Liver (tissue), 9 donors: Measurements from ENCODE around the gene DNASE2. TPM values are rescaled to one million over a fixed set of nuclear protein-coding genes. Genes with fewer than 3 reads are reported as not detected.
"Not testable (repeated sequence)": the region's sequence is repeated elsewhere in the genome, so short reads cannot be mapped to it uniquely, and the experiment has no call there.

Source experiments
- DNase-seq: peaks from one replicate; pipeline ENCODE4 v3.0.0-alpha.2; 2017; ENCODE audit warnings: low spot score
- H3K27ac ChIP-seq, 2 donors: one replicate each; pipeline ENCODE4 v1.7.0; 2013; ENCODE audit warnings: inconsistent platforms in 2 of 2, low read length in 2 of 2, control low read depth in 1 of 2, low read depth in 1 of 2, mild to moderate bottlenecking in 1 of 2
- H3K27me3 ChIP-seq, 4 donors: one replicate each; pipeline versions ENCODE4 v1.6.1 to v1.7.0; 2013; ENCODE audit warnings: low read length in 3 of 4, inconsistent platforms in 1 of 4, mild to moderate bottlenecking in 1 of 4, moderate library complexity in 1 of 4; ENCODE audit not compliant: control insufficient read depth in 4 of 4, insufficient read depth in 4 of 4
- H3K36me3 ChIP-seq, 4 donors: one replicate each; pipeline versions ENCODE4 v1.6.1 to v1.7.0; 2013; ENCODE audit warnings: low read length in 3 of 4, mild to moderate bottlenecking in 3 of 4, low read depth in 1 of 4, moderate library complexity in 1 of 4; ENCODE audit not compliant: control insufficient read depth in 4 of 4, insufficient read depth in 3 of 4
- H3K4me1 ChIP-seq, 4 donors: one replicate each; pipeline versions ENCODE4 v1.6.1 to v1.7.0; 2013; ENCODE audit warnings: low read length in 3 of 4, mild to moderate bottlenecking in 3 of 4, moderate library complexity in 1 of 4; ENCODE audit not compliant: control insufficient read depth in 4 of 4, insufficient read depth in 4 of 4
- H3K4me3 ChIP-seq, 3 donors: one replicate each; pipeline versions ENCODE4 v1.6.1 to v1.7.0; 2013; ENCODE audit warnings: low read length in 3 of 3, control low read depth in 1 of 3, low read depth in 1 of 3, mild to moderate bottlenecking in 1 of 3
- H3K9ac ChIP-seq, 2 donors: one replicate each; pipeline ENCODE4 v1.7.0; 2013; ENCODE audit warnings: low read length in 2 of 2, mild to moderate bottlenecking in 2 of 2, moderate library complexity in 2 of 2, control low read depth in 1 of 2, low read depth in 1 of 2
- H3K9me3 ChIP-seq, 4 donors: one replicate each; pipeline versions ENCODE4 v1.6.1 to v1.7.0; 2013; ENCODE audit warnings: low read length in 3 of 4; ENCODE audit not compliant: control insufficient read depth in 4 of 4
- EGR1 ChIP-seq, 2 donors: IDR thresholded peaks; 2 replicates each; pipeline ENCODE4 v1.6.1; 2016 to 2018; ENCODE audit warnings: antibody characterized with exemption in 2 of 2, low read depth in 2 of 2
- FOXA2 ChIP-seq: IDR thresholded peaks from 2 replicates; pipeline ENCODE4 v1.6.1; 2016; ENCODE audit warnings: antibody characterized with exemption
- GABPA ChIP-seq, 2 donors: IDR thresholded peaks in 1 of 2; conservative IDR thresholded peaks in 1 of 2; 2 replicates each; pipeline ENCODE4 v1.6.1; 2016; ENCODE audit warnings: antibody characterized with exemption in 2 of 2, mild to moderate bottlenecking in 1 of 2, moderate library complexity in 1 of 2
- HNF4A ChIP-seq, 2 donors: conservative IDR thresholded peaks; 2 replicates each; pipeline ENCODE4 v1.6.1; 2016; ENCODE audit warnings: antibody characterized with exemption in 2 of 2, mild to moderate bottlenecking in 2 of 2
- HNF4G ChIP-seq: IDR thresholded peaks from 2 replicates; pipeline ENCODE4 v1.6.1; 2016; ENCODE audit warnings: antibody characterized with exemption
- JUND ChIP-seq, 2 donors: IDR thresholded peaks; 2 replicates each; pipeline ENCODE4 v1.6.1; 2016; ENCODE audit warnings: antibody characterized with exemption in 2 of 2
- MAX ChIP-seq: IDR thresholded peaks from 2 replicates; pipeline ENCODE4 v1.6.1; 2016; ENCODE audit warnings: antibody characterized with exemption
- NR2F2 ChIP-seq: IDR thresholded peaks from 2 replicates; pipeline ENCODE4 v1.6.1; 2016; ENCODE audit warnings: antibody characterized with exemption
- RAD21 ChIP-seq, 2 donors: IDR thresholded peaks; 2 replicates each; pipeline ENCODE4 v1.6.1; 2016; ENCODE audit warnings: antibody characterized with exemption in 2 of 2, mild to moderate bottlenecking in 2 of 2
- REST ChIP-seq: IDR thresholded peaks from 2 replicates; pipeline ENCODE4 v1.6.1; 2016; ENCODE audit warnings: antibody characterized with exemption, mild to moderate bottlenecking
- RXRA ChIP-seq, 2 donors: IDR thresholded peaks; 2 replicates each; pipeline ENCODE4 v1.6.1; 2017 to 2018; ENCODE audit warnings: antibody characterized with exemption in 2 of 2, mild to moderate bottlenecking in 1 of 2
- SP1 ChIP-seq: IDR thresholded peaks from 2 replicates; pipeline ENCODE4 v1.6.1; 2018; ENCODE audit warnings: antibody characterized with exemption, mild to moderate bottlenecking
- YY1 ChIP-seq: IDR thresholded peaks from 2 replicates; pipeline ENCODE4 v1.6.1; 2016; ENCODE audit warnings: antibody characterized with exemption, mild to moderate bottlenecking
- WGBS: extraction: QIAGEN DNeasy Blood & Tissue Kit; methylation state at CpG from one replicate; pipeline ENCODE4 v1.1.7; 2013; 5-methylcytosine and 5-hydroxymethylcytosine counted together
- polyA plus RNA-seq, 2 donors: library from polyadenylated mRNA; stranded (reverse) in 1 of 2; unstranded in 1 of 2; fragments of 200-250 nt in 1 of 2; fragments of >200 nt in 1 of 2; fragmentation: Nextera tagmentation in 1 of 2; extraction: Ambion mirVana in 1 of 2; gene quantifications; one replicate each; pipeline versions ENCODE4 v1.2.1 to v1.2.3, GENCODE V29; 2013 to 2015
- total RNA-seq, 2 donors: library from RNA; depleted of rRNA; stranded (reverse); fragments of >200 nt; gene quantifications; one replicate each; pipeline ENCODE4 v1.2.3, GENCODE V29; 2014
- TF ChIP-seq, protein P1 (sequence below): IDR thresholded peaks from 2 replicates; pipeline ENCODE4 v1.6.1; 2016; ENCODE audit warnings: antibody characterized with exemption
- TF ChIP-seq, protein P2 (sequence below): IDR thresholded peaks from 2 replicates; pipeline ENCODE4 v1.6.1; 2016; ENCODE audit warnings: antibody characterized with exemption
- TF ChIP-seq, protein P3 (sequence below): fragments of 150-350 bp; IDR thresholded peaks from 2 replicates; pipeline ENCODE4 v1.5.1; 2017; ENCODE audit warnings: improper control_type of control experiment, low read depth, low read length; ENCODE audit not compliant: missing input control
- donor health status: healthy.
- donor health status: healthy.
- donor health status: healthy.
- donor health status: healthy.
- donor health status: healthy.

Gene DNASE2
- total and polyA plus RNA-seq, 4 donors: 11.3 to 18.4 (median 12.8) TPM

GRCh38 chr19:12890787-12891552, 9.7 kb upstream of the DNASE2 start, which contains the start of gene GCDH (continued):
- peak; percentile 67 for TF ChIP-seq REST
- peak in 1 of 2 donors; percentile 82 for TF ChIP-seq GABPA (IDR thresholded peaks at IDR 0.05 in 1 of 2, conservative IDR thresholded peaks at IDR 0.05 in 1 of 2)

DNA sequence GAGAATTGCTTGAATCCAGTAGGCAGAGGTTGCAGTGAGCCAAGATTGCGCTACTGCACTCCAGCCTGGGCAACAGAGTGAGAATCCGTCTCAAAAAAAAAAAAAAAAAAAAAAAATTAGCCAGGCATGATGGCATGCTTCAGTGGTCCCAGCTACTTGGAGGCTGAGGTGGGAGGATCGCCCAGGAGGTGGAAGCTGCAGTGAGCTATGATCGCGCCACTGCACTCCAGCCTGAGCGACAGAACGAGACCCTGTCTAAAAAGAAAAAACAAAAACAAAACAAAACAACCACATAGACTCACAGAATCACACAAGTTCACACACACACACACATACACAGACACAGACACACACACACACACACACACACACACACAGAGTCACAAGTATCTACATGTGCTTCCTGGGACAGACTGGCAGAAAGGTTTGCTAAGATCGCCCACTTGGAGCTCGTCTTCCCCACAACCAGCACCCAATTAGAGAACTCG, 9.1 kb upstream of the DNASE2 start:
- not testable (repeated sequence) for H3K9me3 ChIP-seq, H3K27me3 ChIP-seq, DNase-seq
- H3K36me3 ChIP-seq: peaks cover 6 to 16% (median 9%) of the 10 kb centered on the region in 4 donors
- H3K4me1 ChIP-seq: peaks cover 6 to 33% (median 25%) of the 10 kb centered on the region in 4 donors
- 33% methylated on average over 10 of the region's 10 CpGs for WGBS
- H3K9ac ChIP-seq: peak overlapping the region in 1 of 2 donors; percentile 46
- peak overlapping the region; percentile 30 to 66 for H3K27ac ChIP-seq
- H3K4me3 ChIP-seq: peak overlapping the region in 1 of 3 donors; percentile 48

GRCh38 chr19:12888006-12888603, 6.9 kb upstream of the DNASE2 start:
- no peak for DNase-seq
- Histone ChIP-seq H3K4me1 (peaks cover 7 to 30% (median 22%) of the 10 kb centered on the region in 4 donors), H3K36me3 (no peaks in the 10 kb centered on the region), H3K9ac (no peak overlapping the region), H3K4me3 (no peak overlapping the region), H3K9me3 (peaks cover 5 to 17% (median 11%) of the 10 kb centered on the region in 4 donors), H3K27ac (no peak overlapping the region), H3K27me3 (peaks cover 0 to 6% (median 0%) of the 10 kb centered on the region in 4 donors)
- 89% methylated on average over 5 of the region's 5 CpGs for WGBS
- TF ChIP-seq SP1 (no peak), JUND (IDR thresholded peaks at IDR 0.05) (no peak), GABPA (IDR thresholded peaks at IDR 0.05 in 1 of 2, conservative IDR thresholded peaks at IDR 0.05 in 1 of 2) (no peak), NR2F2 (no peak), RXRA (IDR thresholded peaks at IDR 0.05) (no peak), FOXA2 (no peak), YY1 (no peak), EGR1 (IDR thresholded peaks at IDR 0.05; ENCODE audit: low read depth in 2 of 2) (no peak), MAX (no peak), RAD21 (IDR thresholded peaks at IDR 0.05) (no peak), HNF4A (conservative IDR thresholded peaks at IDR 0.05) (no peak), HNF4G (no peak)
- TF ChIP-seq, protein P1, sequence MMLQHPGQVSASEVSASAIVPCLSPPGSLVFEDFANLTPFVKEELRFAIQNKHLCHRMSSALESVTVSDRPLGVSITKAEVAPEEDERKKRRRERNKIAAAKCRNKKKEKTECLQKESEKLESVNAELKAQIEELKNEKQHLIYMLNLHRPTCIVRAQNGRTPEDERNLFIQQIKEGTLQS: no peak
- TF ChIP-seq, protein P2, sequence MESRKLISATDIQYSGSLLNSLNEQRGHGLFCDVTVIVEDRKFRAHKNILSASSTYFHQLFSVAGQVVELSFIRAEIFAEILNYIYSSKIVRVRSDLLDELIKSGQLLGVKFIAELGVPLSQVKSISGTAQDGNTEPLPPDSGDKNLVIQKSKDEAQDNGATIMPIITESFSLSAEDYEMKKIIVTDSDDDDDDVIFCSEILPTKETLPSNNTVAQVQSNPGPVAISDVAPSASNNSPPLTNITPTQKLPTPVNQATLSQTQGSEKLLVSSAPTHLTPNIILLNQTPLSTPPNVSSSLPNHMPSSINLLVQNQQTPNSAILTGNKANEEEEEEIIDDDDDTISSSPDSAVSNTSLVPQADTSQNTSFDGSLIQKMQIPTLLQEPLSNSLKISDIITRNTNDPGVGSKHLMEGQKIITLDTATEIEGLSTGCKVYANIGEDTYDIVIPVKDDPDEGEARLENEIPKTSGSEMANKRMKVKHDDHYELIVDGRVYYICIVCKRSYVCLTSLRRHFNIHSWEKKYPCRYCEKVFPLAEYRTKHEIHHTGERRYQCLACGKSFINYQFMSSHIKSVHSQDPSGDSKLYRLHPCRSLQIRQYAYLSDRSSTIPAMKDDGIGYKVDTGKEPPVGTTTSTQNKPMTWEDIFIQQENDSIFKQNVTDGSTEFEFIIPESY: no peak
- TF ChIP-seq, protein P3, sequence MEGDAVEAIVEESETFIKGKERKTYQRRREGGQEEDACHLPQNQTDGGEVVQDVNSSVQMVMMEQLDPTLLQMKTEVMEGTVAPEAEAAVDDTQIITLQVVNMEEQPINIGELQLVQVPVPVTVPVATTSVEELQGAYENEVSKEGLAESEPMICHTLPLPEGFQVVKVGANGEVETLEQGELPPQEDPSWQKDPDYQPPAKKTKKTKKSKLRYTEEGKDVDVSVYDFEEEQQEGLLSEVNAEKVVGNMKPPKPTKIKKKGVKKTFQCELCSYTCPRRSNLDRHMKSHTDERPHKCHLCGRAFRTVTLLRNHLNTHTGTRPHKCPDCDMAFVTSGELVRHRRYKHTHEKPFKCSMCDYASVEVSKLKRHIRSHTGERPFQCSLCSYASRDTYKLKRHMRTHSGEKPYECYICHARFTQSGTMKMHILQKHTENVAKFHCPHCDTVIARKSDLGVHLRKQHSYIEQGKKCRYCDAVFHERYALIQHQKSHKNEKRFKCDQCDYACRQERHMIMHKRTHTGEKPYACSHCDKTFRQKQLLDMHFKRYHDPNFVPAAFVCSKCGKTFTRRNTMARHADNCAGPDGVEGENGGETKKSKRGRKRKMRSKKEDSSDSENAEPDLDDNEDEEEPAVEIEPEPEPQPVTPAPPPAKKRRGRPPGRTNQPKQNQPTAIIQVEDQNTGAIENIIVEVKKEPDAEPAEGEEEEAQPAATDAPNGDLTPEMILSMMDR: no peak
